ENCODE measurements around the gene MCM8.

Gene MCM8

DNA sequence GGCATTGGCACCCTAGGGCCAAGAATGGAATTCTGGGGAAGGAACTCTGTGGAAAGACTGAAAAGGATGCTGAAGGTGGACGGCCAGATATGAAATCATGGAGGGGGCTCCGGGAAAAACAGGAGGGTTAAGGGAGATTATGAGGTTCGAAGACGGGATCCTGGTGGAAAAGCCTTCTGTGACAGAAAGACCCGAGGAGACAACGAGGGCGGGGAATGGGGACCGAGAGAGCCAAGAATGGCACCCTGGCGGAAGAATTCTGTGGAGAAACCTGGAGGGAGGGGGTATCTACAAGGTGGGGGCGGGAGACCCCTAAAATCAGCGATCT lies 545 bp upstream of the MCM8 start:
- FAIRE-seq = no peak

DNA sequence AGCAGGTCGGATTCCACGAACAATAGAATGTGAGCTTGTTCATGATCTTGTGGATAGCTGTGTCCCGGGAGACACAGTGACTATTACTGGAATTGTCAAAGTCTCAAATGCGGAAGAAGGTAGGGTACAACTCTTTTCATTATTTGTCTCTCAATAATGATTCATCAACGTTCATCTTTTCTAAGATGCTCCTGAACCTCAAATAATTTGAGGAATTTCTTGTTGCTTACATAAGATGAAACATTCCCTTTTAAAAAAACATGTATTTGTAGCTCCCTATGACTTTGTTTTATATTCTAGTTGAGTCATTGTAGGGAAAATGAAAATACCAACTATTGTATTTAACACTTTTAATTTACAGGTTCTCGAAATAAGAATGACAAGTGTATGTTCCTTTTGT lies 17.0 kb downstream of the MCM8 start:
- no peak for FAIRE-seq

DNA sequence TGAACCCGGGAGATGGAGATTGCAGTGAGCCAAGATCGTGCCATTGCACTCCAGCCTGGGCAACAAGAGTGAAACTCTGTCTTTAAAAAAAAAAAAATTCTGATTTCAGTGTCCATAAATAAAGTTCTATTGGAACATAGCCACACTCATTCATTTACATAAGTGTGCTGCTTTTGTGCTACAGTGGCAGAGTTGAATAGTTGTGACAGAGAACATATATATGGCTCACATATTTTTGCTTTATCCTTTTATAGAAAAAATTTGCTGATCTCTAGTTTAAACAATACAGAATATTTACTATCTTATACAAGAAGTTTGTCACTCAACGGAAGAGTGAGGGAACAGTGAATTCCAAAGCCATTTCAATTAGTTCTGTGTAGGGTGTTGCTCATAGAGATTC lies 18.0 kb downstream of the MCM8 start:
- no peak for FAIRE-seq

DNA sequence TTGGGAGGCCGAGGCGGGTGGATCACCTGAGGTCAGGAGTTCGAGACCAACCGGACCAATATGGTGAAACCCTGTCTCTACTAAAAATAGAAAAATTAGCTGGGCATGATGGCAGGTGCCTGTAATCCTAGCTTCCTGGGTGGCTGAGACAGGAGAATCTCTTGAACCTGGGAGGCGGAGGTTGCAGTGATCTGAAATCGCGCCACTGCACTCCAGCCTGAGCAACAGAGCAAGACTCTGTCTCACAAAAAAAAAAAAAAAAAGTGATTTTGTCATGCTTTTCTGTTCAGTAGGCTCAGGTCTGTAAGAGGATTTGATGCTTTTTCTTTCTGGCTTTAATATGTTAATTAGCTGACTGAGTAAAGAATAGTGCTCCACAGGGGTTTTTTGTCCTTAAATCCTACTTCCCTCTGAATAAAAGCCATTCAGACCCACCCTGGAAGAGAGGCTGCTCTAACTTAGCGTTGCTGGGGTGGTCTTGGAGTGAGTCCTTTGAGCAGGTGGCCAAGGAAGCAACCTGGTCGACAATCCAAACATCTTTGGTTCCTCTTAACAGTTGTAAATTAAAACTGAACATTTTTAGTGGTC lies 19.0 kb downstream of the MCM8 start:
- FAIRE-seq = no peak

DNA sequence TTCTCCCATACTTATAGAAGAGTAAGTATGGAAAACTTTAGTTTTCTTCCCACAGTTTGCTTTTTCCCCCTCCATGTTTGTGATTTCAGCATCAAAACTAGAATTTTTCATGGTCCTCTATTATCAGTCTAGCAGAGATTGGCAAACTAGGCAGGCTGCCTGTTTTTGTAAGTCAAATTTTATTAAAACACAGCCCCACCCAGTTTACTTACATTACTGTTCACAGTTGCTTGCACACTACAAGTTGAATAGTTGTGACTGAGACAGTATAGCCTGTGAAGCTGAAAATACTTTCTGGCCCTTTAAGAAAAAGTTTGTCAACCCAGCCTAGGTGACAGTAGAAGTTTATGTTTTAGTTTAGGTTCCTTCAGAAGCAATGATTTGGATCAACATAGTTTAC lies 19.5 kb downstream of the MCM8 start:
- FAIRE-seq = no peak

DNA sequence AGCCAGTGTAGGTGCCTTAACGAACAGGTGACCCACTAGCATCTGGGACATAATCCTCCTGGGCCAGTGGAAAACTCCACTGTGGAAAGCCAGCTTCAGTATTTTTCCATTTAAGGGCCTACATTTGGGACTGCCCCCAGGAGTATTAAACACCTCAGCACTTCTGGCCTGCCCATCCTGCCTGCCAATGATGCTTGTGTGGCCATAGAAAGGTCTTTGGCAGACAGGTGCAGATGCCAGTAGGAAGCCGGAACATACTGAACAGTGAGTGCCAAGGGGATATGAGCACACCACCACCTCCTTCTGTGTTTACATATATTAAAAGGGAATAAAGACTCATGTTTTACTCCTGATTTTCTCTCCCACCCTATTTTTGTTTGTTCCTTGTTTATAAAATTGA lies 19.9 kb downstream of the MCM8 start:
- no peak for FAIRE-seq

DNA sequence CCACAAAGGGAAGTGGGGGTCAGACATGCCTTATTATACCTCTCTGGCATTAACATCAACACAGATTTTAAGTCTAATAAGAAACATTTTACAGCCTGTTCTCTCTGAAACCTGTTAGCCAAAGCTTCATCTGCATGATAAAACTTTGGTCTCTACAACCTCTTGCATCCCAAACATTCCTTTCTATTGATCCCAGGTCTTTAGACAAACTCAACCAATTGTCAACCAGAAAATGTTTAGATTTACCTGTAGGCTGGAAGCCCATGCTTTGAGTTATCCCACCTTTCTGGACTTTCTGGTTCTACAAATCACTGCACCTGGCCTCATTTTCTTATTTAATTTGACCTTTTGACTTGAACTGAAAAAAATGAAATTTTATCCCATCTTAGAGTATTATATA lies 20.8 kb downstream of the MCM8 start:
- no peak for FAIRE-seq

DNA sequence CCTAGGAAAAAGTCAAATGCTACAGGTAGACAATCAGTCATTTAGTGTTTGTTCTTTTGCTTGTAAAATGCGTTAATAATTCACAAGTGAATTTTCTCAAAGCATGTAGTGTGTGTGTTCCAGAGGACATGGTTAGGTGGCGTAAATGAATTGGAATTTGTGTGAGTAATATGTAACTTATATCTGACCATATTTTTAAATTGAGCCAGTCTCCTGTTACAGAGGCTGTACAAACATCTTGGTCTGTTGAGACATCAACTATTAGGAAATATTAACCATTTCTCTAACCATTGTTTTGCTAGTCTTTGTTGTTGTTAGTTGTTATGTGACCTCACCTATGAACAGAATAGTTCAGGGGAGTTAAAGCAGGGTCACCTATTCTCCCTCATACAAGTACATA lies 22.7 kb downstream of the MCM8 start:
- no peak for FAIRE-seq

DNA sequence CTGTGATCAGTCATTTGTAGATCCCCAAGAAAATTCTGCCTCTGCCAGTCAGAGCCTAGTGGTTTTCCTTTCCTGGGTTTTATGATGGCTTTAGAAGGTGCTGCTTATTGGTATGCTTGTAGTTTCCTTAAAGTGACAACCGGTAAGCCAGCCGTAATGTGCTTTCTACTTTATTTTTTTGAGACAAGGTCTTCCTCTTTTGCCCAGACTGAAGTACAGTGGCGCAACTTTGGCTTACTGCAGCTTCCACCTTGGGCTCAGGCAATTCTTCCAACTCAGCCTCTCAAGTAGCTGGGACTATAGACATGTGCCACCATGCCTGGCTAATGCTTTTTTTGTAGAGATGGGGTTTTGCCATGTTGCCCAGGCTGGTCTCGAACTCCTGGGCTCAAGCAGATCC lies 23.5 kb downstream of the MCM8 start:
- no peak for FAIRE-seq

DNA sequence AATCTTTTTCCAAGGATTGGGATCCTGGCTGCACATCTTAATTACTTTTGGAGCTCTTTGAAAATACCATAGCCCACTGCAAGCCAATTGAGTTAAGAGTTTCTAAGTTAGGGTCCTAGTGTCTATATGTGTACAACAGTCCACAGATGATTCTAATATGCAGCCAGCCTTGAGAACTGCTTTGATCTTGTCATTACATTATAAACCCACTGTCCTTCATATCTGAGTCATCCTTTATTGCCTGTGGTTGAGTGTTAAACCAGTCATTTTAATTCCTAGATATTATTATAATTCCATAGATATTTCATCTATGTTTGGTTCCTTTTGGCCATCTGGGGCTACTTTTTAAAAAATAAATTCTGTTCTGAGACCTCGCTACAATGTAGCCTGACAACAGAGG lies 24.1 kb downstream of the MCM8 start:
- FAIRE-seq = no peak

DNA sequence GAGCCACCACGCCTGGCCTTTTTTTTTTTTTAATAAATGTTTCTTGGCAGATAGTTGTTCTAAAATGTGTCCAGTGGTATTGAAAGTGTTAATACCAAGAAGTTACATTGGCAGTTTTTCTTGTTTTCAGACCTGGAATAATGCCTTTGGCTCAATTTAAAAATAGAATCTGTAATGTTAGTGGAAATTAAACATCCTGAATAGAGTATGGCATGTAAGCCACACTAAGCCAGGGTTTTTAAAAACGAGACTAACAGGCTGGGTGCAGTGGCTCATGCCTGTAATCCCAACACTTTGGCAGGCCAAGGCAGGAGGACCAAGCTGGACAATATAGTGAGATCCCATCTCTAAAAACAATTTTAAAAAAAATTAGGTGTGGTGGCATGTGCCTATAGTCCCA lies 25.3 kb downstream of the MCM8 start:
- FAIRE-seq = no peak

DNA sequence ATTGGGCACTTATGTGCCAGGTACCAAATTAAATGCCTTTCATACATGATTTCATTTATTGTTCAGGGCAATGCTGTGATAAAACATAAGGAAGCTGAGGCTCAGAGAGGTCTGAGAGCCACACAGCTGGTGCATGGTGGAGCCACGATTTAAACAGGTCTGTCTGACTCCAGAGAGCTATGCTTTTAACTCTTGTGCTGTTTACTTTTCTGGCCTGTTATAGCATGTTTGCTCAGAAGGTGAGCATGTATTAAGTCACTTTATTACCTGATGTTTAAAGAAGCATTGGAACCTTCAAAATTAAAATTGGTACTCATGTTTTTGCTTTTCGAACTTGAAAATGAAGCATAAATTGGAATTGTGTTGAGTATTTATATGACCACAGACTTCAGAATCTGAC lies 26.8 kb downstream of the MCM8 start:
- no peak for FAIRE-seq

DNA sequence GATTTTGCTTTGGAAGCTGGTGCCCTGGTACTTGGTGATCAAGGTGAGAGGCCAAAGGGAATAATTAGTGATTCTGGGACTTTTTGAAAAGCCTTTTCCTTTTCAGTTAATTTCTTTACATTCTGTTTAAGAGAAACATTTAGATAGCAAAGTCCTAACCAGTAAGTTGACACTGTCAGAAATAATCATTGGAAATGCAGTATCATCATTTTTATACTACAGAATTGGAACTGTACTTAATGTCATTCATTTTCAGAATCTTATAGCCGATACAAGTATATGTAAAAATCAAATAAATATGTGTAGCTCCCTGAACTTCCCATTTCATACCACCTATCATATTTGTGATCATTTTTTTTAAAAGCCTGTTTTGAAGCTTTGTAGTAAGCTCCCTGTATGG lies 27.5 kb downstream of the MCM8 start:
- no peak for FAIRE-seq

DNA sequence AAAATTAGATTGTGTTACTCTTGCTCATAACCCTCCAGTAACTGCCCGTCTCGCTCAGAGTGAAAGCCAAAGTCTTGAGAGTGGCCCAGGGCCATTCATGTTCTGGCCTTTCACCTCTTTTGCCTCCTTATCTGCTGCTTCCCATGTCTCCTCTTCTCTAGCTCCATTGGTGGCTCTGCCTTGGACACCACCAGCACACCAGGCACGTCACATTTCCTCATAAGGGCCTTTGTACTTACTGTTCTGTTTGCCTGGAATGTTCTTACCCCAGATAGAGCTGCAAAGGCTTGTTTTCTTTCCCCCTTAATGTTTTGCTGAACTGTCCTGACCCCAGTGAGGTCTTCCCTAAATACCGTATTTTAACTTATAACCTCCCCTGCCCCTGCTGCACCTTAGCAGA lies 29.3 kb downstream of the MCM8 start:
- no peak for FAIRE-seq

DNA sequence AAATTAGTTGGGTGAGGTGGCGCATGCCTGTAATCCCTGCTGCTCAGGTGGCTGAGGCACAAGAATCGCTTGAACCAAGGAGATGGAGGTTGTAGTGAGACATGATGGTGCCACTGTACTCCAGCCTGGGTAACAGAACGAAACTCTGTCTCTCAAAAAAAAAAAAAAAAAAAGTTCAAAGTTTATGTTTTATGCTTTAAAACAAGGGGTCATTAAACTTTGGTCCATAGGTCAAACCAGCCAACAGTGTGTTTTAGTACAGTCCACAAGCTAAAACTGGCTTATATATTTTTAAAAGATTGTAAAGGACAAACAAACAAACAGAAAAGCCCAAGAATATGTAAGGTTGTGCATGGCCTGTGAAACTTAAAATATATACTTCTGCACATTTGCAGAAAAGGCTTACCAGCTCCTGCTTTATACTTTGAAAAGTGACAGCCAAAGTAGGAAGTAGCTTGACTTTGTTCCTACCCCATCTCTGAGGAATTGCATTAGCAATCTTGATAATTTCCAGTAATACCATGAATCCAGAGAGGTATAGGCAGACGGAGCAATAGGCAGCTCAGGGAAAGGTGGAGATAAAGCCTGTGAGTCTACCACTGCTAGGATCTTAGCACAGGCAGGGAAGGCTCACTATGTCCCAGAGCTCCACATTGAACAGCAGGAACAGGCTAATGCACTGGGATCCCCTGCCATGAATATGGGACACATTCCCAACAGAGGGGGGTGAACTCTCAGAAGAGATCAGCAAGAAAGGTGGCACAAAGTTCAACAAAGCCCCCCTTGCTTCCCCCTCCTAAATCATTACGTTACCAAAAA lies 30.5 kb downstream of the MCM8 start:
- no peak for FAIRE-seq

DNA sequence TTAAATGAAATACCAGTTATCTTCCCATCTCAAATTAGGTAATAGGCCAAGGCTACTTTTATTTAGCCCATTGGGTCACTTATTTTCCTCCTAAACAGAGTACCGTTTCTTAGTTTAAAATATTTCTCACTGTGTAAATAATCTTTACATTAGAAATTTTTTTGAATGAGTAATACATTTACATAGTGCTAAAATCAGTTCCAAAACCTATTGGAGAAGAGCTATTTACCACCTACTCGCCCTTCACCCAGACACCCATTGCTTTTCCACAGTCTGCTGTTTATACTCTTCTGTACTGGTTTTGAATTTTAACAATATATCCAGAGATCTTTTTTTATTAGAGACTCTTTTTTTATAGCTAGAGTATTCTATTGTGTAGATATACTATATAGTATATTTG lies 36.9 kb downstream of the MCM8 start:
- FAIRE-seq = no peak

DNA sequence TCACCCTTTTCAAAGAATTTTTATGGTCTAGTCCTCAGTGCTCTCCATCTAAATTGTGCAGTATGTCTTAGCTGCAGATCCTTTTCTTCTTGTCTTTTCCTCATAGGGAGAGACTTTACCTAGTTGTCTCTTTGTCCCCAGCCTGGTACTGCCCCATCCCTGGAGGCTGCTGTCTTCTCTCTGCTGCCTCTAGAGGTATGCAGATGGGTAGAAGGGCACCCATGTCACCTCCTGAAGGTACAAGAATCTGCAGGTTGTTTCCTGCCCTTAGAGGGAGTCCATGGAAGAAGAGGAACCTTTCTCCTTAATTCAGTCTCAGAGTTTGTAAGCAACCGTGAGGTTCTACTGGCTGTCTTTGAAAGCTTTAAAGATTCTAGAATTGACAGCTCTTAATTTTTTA lies 39.1 kb downstream of the MCM8 start:
- FAIRE-seq = no peak

DNA sequence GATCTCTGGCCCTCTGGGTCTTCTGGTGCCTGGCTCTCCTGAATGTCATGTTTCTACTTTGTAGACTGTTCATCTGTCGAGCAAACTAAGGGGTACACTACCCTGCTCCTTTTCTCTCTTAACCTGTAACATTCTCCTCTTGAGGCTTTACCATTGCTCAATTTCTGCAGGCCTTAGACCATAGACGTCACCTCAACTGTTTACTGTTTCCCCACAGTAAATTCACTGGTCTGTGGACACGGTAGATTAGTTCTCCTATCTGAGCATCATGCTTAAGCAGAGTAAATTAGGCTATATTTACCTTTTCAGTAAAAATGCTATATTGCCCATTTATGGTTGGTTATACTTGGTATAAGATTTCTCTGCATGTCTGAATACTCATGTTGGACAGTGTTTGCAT lies 40.5 kb downstream of the MCM8 start:
- FAIRE-seq = no peak

DNA sequence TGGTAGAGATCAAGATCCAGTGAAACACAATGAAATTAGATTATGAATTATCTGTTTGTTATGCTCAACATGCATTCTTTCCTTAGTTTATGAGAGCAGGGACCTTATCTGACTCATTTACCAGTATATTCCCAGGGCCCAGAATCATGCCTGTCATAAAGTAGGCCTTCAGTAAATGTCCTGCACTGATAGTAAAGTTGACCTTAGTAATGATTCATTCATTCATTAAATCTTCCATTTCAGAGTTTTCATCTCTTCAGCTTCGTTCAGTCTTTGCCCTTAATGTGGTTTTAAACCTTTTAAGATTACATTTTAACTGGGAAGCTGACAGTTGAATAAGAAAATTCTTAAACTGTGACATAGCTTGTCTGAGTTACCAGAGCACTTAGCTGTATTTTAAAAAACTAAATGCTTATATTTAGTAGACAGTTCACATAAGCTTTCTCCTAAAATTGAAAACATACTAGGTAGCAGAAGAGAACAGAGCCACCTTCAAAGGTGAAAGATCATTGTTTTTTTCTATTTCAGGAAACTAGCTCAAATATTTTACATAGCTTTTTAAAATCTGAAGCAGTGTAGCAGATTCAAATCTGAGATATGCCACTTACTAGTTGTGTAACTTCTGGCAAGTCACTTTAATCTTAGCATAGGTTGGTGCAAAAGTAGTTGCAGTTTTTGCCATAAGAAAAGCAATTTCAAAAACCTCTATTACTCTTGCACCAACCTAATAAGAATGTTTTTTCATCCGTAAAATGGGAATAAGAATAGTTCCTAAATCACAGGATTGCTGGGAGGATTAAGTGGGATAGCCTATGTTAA lies 41.4 kb downstream of the MCM8 start:
- FAIRE-seq = no peak

DNA sequence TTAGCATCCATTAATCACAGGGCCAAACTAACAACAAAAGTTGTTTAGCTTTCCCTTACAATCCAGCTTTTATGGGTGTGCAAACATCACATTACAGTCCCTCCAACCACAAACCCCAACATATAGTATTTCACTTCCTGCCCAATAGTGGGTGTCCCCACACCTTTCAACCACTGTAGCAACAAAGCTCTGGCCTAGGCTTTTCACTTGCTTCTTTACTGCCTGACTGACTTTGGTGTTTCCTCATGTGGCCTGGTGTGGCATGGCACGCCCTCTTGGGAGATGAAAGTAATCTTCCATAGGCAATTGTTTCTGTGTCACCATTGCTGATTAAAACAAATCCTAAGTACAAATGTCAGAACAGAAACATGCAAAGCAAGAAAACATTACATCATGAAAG lies 46.3 kb downstream of the MCM8 start:
- no peak for FAIRE-seq

DNA sequence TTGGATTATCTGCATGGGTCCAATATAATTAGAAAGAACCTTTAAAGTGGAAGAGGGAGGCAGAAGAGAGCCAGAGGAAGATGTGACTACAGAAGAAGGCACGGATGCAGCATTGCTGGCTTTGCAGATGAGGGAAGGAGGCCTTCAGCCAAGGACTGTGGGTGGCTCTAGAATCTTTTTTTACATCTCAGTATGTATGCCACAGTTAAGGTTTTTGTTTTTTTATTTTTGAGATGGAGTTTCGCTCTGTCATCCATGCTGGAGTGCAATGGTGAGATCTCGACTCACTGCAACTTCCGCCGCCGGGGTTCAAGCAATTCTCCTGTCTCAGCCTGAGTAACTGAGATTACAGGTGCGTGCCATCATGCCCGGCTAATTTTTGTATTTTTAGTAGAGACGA lies 49.3 kb downstream of the MCM8 start:
- no peak for FAIRE-seq

DNA sequence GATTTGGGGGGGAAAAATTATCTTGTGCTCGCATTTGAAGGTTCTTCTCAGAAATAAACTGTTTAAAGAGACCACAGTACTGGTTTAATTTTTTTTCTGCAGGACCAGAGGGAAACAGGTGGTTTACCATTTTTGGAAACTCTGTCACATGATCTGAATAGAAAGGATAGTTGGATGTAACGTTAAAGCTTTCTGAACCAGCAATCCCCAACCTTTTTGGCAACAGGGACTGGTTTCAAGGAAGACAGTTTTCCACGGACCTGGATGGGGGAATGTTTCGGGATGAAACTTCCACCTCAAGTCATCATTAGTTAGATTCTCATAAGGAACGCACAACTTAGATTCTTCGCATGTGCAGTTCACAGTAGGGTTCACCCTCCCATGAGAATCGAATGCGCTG lies 50.4 kb downstream of the MCM8 start:
- FAIRE-seq = no peak

DNA sequence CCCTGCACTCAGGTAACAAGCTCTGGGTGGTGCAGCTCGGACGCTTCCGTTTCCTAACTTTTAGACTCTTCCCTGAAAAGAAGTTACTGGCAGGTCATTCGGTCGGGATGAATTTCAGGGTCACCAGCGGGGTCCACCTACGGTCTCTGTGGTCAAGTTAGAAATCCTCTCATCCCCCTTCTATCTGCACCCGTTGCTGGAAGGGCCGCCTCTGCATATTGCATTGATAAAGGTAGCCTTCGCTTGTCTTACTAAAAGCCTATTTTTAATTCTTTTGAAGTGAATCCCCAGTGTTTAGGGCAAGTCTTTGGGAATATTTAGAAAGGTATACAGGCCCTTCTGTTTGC lies 56.1 kb downstream of the MCM8 start:
- no peak for FAIRE-seq

DNA sequence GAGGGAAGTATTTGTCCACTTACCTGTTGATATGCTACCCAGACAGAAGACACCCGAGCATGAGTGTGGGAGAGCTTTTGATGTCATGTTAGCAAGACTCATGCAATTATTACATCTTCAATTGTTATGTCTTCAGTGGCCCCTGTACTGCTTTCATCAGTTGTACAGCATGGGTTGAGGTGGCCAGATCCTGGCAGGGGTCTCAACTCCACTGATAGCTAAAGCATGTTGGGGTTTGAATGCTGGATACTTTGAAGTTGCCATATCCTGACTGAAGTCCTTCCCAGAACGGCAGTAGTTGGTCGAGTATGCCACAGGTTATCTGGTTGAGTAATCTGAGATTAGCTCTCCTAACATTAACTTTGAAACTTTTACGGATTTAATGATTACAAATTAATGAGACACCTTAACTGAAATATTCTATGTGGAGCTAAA lies 56.7 kb downstream of the MCM8 start:
- no peak for FAIRE-seq

Data from colon (tissue), 2 donors.